Stimulated activated CD8-positive, alpha-beta memory T cell treated with anti-CD3 and anti-CD28 coated beads, Interleukin-4, amount 100 ng/mL, for 1 hour (primary cell): ENCODE data around the gene CDCA8.

Source experiments
- DNase-seq, 2 donors: peaks; one replicate each; pipeline ENCODE4 v3.0.0-alpha.2; 2020; ENCODE audit warnings: low read depth in 2 of 2, low spot score in 1 of 2

The CDCA8 gene

DNA sequence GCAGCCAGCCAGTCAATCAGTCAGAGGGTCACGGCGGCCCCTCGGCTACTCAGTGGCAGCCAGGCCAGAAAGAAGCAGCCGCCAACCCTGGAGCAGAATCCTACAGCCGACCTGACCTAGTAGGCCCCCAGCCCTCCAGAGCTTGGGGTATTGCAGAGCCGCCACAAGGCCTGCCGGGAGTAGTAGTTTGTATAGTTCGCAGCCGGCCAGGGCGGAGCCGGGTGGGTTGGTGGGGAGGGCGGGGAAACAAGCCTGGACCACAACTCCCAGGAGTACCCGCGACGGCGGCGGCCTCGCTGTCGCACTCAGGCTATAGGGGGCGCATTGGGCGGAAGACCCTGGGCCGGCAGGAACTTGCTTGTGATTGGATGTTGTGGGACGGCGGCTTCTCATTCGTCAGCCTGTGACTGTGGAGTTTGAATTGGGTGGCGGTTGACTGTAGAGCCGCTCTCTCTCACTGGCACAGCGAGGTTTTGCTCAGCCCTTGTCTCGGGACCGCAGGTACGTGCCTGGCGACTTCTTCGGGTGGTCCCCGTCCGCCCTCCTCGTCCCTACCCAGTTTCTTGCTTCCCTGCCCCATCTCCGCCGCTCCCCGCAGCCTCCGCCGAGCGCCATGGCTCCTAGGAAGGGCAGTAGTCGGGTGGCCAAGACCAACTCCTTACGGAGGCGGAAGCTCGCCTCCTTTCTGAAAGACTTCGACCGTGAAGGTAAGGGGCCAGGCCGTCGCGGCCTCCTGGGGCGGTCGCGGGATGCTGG is at the start of gene CDCA8:
TSS of gene CDCA8 (plus strand) at position 439 of the 756 bp plus-strand sequence. CDS start at position 614, 175 bp downstream.
- peak; percentile 96 to 98 for DNase-seq

- no peak for DNase-seq
These were observed 45.0 kb upstream of the CDCA8 start for GRCh38 chr1:37647281-37647680.

GRCh38 chr1:37650173-37650572 is 42.1 kb upstream of the CDCA8 start:
- DNase-seq, result no peak

DNA sequence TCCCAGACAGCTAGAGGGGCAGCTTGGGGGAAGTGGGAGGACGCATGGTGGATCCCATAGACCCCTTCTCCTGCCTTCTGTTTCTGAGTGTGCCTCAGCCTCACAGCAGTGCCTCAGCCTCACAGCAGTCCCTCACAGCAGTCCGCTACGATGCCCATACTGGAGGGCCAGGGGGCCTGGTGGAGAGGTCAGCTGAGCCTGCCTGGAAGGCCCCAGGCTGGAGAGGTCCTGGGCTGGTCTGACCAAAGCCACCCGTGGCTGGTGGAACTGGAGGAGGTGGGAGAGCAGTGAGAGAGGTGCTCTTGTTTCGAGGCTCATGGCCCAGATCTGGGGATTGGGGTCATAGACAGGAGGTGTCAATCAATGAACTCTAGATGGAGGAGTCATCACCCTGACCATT is 41.6 kb upstream of the CDCA8 start:
- DNase-seq, result no peak

GRCh38 chr1:37651803-37652202 is 40.5 kb upstream of the CDCA8 start:
- no peak for DNase-seq

GRCh38 chr1:37652976-37653375 is 39.3 kb upstream of the CDCA8 start:
- no peak for DNase-seq

GRCh38 chr1:37653906-37654305 is 38.4 kb upstream of the CDCA8 start:
- no peak for DNase-seq

DNA sequence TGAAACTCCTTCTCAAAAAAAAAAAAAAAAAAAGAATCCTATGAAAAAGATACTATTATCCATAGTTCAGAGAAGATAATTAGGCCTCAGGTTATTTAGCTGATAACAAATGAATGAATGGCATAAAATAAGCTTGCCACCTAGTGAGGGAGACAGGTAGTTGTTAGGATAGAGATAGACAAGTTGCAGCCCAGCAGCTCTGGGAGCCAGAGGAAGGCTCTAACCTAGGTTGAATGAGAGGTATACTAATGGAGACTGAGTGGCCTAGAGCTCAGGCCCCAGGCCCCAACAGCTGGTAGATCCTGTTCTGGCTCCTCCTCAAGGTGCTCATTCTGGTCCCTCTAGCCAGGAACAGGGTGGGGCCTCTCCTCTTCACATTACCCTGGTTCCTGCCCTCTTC is 37.0 kb upstream of the CDCA8 start:
- no peak for DNase-seq

DNA sequence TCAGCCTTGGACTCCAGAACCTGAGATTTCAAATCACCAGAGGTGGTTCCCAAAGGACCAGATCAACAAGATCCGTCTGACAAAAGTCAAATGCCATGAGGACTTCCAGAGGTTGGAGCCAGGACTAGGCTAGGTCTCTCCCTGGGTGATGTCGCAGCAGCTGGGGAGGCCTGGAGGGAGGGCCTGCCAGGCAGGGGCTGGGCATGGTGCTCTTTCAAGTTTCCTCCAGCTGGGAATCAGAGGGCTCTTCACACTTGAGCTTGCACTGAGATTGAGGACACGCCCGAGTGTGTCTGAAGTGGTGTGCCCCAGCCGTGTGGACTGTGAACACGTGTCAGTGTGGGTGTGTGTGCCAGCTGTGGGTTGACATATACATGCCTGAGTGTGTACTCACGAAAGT is 36.3 kb upstream of the CDCA8 start:
- no peak for DNase-seq

DNA sequence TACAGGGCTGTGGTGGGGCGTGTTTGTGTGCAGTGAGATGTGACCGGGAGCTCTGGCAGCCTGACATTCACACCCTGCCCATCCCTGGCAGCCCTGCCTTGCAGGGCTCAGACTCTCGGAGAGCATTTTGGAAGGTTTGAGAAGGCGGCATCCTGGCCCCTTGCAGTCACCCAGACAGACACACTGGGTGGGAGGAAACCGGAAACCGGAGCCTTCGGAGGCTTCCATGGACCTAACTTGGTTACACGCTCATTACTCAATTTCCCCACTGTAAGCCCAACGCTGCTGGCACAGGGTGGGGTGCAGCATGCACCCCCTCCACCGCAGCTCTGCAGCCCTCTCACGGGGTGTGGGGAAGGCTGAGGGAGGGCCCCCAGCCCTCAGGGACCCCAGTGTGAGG is 35.4 kb upstream of the CDCA8 start:
- no peak for DNase-seq

DNA sequence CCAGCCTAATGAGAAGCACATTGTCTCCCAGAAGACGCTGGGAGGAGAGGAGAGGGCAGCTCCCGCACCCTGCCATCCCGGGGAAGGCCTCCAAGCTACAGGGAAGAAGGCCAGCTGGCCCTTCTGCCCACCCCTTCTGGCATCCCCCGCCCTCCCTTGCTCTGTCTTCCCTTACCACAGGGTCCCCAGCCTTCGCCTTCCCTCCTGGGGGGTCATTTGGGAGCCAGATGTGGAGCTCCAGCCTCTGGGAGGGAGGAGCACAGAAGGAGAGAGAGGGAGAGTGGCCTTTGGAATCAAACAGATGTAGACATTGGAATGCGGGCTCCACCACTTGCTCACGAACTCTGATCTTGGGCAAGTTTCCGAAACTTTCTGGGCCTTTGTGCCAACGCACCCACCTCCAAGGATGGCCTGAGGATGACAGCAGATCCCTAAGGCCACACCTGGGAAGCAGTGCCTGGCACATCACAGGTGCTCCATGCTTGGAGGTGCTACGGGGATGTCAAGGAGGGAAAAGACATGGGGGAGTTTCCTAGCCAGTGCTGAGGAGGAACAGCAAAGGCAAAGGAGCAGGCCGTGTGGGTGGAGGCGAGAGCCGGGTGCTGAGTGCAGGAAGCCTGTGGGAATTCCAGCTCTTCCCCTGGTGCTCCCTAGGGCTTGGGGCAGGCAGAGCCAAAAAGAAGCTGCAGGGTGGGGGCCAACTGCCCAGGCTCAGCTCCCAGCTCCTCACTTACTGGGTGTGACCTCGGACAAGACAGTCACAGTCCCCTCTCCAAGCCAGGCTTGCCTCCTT is 34.5 kb upstream of the CDCA8 start:
- DNase-seq, result no peak

- no peak for DNase-seq
These were observed 33.8 kb upstream of the CDCA8 start for GRCh38 chr1:37658486-37658885.

DNA sequence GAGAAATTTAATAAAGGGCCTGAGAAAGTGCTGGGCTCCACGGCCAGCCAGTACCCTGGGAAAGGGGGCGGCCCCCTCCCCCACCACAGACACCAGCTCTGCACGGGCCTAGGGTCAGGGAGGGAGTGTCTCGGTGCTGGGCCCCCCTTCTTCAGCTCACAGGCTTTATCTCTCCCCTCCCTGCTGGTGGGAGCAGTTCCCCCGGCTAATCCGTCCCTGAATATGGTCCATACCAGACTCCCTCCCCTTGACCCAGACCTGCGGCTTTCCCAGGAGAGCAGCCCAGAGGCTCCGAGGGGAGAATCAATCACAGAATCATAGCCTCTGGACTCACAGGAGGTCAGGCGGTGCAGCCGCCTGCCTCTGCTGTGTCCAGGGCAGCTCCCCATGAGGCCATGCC is 31.7 kb upstream of the CDCA8 start:
- no peak for DNase-seq

DNA sequence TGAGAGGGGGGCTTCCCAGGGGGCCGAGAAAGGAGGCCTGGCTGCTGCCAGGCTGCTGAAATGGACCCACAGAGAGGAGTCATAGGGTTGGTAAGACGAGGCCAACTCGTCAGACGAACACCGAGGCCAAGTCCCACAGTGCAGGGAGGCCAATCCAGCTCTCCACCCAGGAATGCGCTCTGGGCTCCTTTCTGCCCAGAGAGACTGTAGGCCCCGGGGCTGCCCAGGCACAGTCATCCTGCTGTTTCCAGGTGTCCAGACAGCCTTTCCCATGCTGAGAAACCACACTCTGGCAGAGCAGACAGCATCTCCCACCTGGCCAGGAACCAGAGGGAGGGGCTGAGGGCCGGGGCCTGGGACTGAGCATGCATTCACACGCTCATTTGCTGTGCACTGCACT is 30.9 kb upstream of the CDCA8 start:
- no peak for DNase-seq

- DNase-seq, result no peak
These were observed 30.1 kb upstream of the CDCA8 start for GRCh38 chr1:37662031-37662755.

GRCh38 chr1:37663426-37664000 is 28.8 kb upstream of the CDCA8 start:
- DNase-seq, result no peak

DNA sequence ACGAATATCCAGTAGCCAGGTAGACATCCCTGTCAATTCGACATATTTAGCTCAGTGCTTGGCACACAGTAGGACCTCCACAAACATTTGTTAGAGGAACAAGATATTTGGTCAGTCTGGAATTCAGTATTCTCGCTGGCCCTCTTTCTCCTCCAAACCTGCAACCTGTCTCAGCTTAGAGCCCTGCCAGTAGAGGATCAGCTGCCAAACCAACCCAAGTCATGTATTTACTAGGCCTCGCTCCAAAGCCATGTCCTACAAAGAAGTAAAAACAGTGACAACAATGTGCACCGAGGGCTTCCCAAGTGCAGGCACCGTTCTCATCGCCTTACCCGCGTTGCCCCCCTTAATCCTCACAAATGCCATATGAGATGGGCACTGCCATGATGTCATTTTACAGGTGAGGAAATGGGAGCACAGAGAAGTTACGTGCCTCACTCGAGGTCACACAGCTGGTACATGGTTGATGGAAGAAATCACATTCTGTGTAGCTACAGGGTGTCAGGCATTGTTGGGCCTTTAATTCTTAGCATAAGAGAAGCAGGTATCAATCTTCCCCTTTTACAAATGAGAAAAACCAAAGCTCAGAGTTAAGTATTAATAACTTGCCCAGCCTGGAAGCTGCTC is 26.0 kb upstream of the CDCA8 start:
- no peak for DNase-seq

DNA sequence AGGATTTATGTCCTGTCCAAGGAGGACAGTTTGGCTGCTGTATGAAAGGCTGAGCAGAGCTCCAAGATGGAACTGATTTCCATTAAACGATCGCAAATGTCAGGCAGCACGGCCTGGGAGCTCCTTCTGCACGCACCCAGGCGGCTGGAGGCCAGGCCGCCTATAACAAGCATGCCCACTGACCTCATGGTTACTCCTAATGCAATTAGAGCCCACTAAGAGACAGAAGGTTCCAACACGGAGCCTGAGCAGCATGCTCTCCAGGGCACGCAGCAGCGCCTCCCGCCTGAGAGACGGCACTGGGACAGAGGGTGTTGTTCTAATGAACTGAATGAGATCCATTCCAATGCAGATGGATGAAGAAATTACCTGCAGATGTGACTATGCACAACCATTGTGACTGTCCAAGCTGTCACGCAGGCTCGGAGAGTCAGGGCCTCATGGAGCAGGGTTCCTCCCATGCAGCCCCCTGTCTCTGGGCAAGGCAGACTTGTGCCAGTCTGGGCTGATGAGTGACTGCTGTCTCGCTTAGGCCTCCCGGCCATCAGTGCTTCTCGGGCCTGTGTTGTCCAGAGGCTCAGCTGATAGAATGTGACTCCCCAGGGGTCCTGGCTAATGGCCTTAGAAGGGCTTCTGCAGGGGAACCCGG is 25.2 kb upstream of the CDCA8 start:
- DNase-seq, result no peak

- no peak for DNase-seq
These were observed 22.2 kb upstream of the CDCA8 start for GRCh38 chr1:37670133-37670532.

GRCh38 chr1:37671261-37671660 is 21.1 kb upstream of the CDCA8 start:
- no peak for DNase-seq
